SU-DHL-6 (cell line): ENCODE results near the gene SPAST.

Experiments used
- CTCF ChIP-seq: fragments of 200-600 bp; sonication (generic); IDR thresholded peaks from one replicate; pipeline ENCODE4 v1.5.1; 2017; ENCODE audit warnings: antibody characterized with exemption, mild to moderate bottlenecking, low read length, moderate library complexity; ENCODE audit not compliant: insufficient read depth, poor library complexity, severe bottlenecking
- EZH2phosphoT487 ChIP-seq: fragments of 200-600 bp; sonication (generic), shearing (Covaris generic); conservative IDR thresholded peaks from 2 replicates; pipeline ENCODE4 v1.6.1; 2018; ENCODE audit warnings: mild to moderate bottlenecking, antibody characterized with exemption, low read length, moderate library complexity, mixed read lengths

- TF ChIP-seq CTCF: no peak
- no peak for TF ChIP-seq EZH2phosphoT487
Measured at GRCh38 chr2:32074134-32074506, 10.8 kb downstream of the SPAST start.
